HEK293 (cell line): ENCODE results near the gene OR2K2.

ENCODE experiments used
- CTCF ChIA-PET: fragments of 350-600 bp; formaldehyde crosslinking; extraction: SDS; loops from one replicate; lab custom pipeline; 2021; ENCODE audit warnings: antibody characterized with exemption; lab: Yijun Ruan, JAX
- POLR2A ChIA-PET: fragments of 300-600 bp; formaldehyde crosslinking; extraction: SDS; loops from one replicate; lab custom pipeline; 2020; ENCODE audit warnings: antibody characterized with exemption, inconsistent platforms; lab: Yijun Ruan, JAX
- H3K27ac ChIP-seq: fragments of 200-500 bp; sonication (Bioruptor generic); 2 replicates; pipeline ENCODE4 v1.5.1; 2014; ENCODE audit warnings: low read depth, low read length, control low read depth, inconsistent platforms; ENCODE audit errors: extremely low read depth
- H3K36me3 ChIP-seq, 2 experiments: fragments of 200-500 bp in 1 of 2; sonication (Bioruptor generic) in 1 of 2; 1 replicate in 1 of 2; 2 replicates in 1 of 2; pipeline ENCODE4 v1.5.1; 2014 to 2017; ENCODE audit warnings: inconsistent platforms in 2 of 2, low read length in 2 of 2; ENCODE audit not compliant: control insufficient read depth in 2 of 2, insufficient read depth in 1 of 2
- H3K4me1 ChIP-seq: fragments of 200-500 bp; sonication (Bioruptor generic); 2 replicates; pipeline ENCODE4 v1.5.1; 2014; ENCODE audit warnings: mild to moderate bottlenecking, low read length, inconsistent platforms; ENCODE audit not compliant: control insufficient read depth, insufficient read depth
- H3K4me3 ChIP-seq: 2 replicates; pipeline ENCODE4 v1.5.1; 2011; ENCODE audit warnings: low read depth, mild to moderate bottlenecking, control low read depth, low read length, moderate library complexity
- H3K9me3 ChIP-seq: fragments of 200-500 bp; sonication (Bioruptor generic); 2 replicates; pipeline ENCODE4 v1.5.1; 2014; ENCODE audit warnings: low read depth, low read length, inconsistent platforms; ENCODE audit not compliant: control insufficient read depth, insufficient read depth
- GLIS1 ChIP-seq: fragments of 450-650 bp; formaldehyde crosslinking; IDR thresholded peaks from 2 replicates; pipeline ENCODE4 v1.5.1; 2016; ENCODE audit warnings: missing biosample characterization, missing genetic modification characterization
- PRDM1 ChIP-seq: fragments of 450-650 bp; formaldehyde crosslinking; IDR thresholded peaks from 2 replicates; pipeline ENCODE4; 2016; ENCODE audit warnings: missing biosample characterization, missing genetic modification characterization
- REST ChIP-seq: fragments of 450-650 bp; formaldehyde crosslinking; IDR thresholded peaks from 2 replicates; pipeline ENCODE4 v1.5.1; 2016; ENCODE audit warnings: missing biosample characterization, missing genetic modification characterization
- WT1 ChIP-seq: fragments of 450-650 bp; formaldehyde crosslinking; IDR thresholded peaks from 2 replicates; pipeline ENCODE4 v1.5.1; 2016; ENCODE audit warnings: missing biosample characterization, missing genetic modification characterization
- YY1 ChIP-seq: fragments of 450-650 bp; formaldehyde crosslinking; IDR thresholded peaks from 2 replicates; pipeline ENCODE4 v1.5.1; 2018; ENCODE audit warnings: missing biosample characterization, missing genetic modification characterization
- ZBTB1 ChIP-seq: fragments of 450-650 bp; formaldehyde crosslinking; IDR thresholded peaks from 2 replicates; pipeline ENCODE4 v1.5.1; 2016; ENCODE audit warnings: missing biosample characterization, missing genetic modification characterization
- ZNF114 ChIP-seq: fragments of 450-650 bp; formaldehyde crosslinking; IDR thresholded peaks from 2 replicates; pipeline ENCODE4 v1.5.0; 2017; ENCODE audit warnings: missing biosample characterization, missing genetic modification characterization
- ZNF146 ChIP-seq: fragments of 450-650 bp; formaldehyde crosslinking; IDR thresholded peaks from 2 replicates; pipeline ENCODE4 v1.5.1; 2016; ENCODE audit warnings: missing biosample characterization, missing genetic modification characterization
- ZNF26 ChIP-seq: fragments of 450-650 bp; formaldehyde crosslinking; IDR thresholded peaks from 2 replicates; pipeline ENCODE4 v1.5.1; 2016; ENCODE audit warnings: missing biosample characterization, missing genetic modification characterization
- ZNF292 ChIP-seq: fragments of 450-650 bp; formaldehyde crosslinking; IDR thresholded peaks from 2 replicates; pipeline ENCODE4 v1.5.1; 2016; ENCODE audit warnings: low read depth, missing biosample characterization, missing genetic modification characterization, borderline replicate concordance
- ZNF335 ChIP-seq: fragments of 450-650 bp; formaldehyde crosslinking; conservative IDR thresholded peaks from 2 replicates; pipeline ENCODE4 v1.5.1; 2016; ENCODE audit warnings: missing biosample characterization, missing genetic modification characterization
- ZNF362 ChIP-seq: fragments of 450-650 bp; formaldehyde crosslinking; IDR thresholded peaks from 2 replicates; pipeline ENCODE4 v1.5.1; 2016; ENCODE audit warnings: missing biosample characterization, missing genetic modification characterization
- ZNF398 ChIP-seq: fragments of 450-650 bp; formaldehyde crosslinking; IDR thresholded peaks from 2 replicates; pipeline ENCODE4 v1.5.1; 2017; ENCODE audit warnings: missing biosample characterization, missing genetic modification characterization
- ZNF404 ChIP-seq: fragments of 450-650 bp; formaldehyde crosslinking; IDR thresholded peaks from 2 replicates; pipeline ENCODE4 v1.5.1; 2017; ENCODE audit warnings: missing biosample characterization, missing genetic modification characterization
- ZNF426 ChIP-seq: fragments of 450-650 bp; formaldehyde crosslinking; IDR thresholded peaks from 2 replicates; pipeline ENCODE4 v1.5.1; 2017; ENCODE audit warnings: missing biosample characterization, missing genetic modification characterization, mild to moderate bottlenecking, inconsistent platforms, moderate library complexity
- ZNF510 ChIP-seq: fragments of 450-650 bp; formaldehyde crosslinking; IDR thresholded peaks from 2 replicates; pipeline ENCODE4 v1.5.1; 2018; ENCODE audit warnings: mild to moderate bottlenecking, missing genetic modification characterization, missing biosample characterization; ENCODE audit not compliant: insufficient replicate concordance
- TF ChIP-seq, protein P1 (sequence below): fragments of 450-650 bp; formaldehyde crosslinking; IDR thresholded peaks from 2 replicates; pipeline ENCODE4 v1.5.1; 2016; ENCODE audit warnings: missing biosample characterization, missing genetic modification characterization, borderline replicate concordance
- TF ChIP-seq, protein P2 (sequence below): fragments of 450-650 bp; formaldehyde crosslinking; IDR thresholded peaks from 2 replicates; pipeline ENCODE4 v1.5.1; 2017; ENCODE audit warnings: missing biosample characterization, mild to moderate bottlenecking, missing genetic modification characterization, moderate library complexity

The OR2K2 gene

GRCh38 chr9:111297066-111297824 is 32.8 kb downstream of the OR2K2 start:
- POLR2A ChIA-PET: no interaction called here
- Histone ChIP-seq H3K9me3 (no peaks in the 10 kb centered on the region), H3K36me3 (no peaks in the 10 kb centered on the region), H3K4me3 (no peak overlapping the region), H3K4me1 (no peaks in the 10 kb centered on the region), H3K27ac (no peak overlapping the region)
- CTCF ChIA-PET: interaction anchor here (0.5 to 1.7 kb wide), 11 partner anchors 11 to 1410 kb away, joined by 3 to 8 read pairs (median 3); no protein-coding TSS in a partner anchor
- TF ChIP-seq ZNF398 (tag by site-specific recombination): no peak
- no peak for TF ChIP-seq REST (tag by site-specific recombination)
- TF ChIP-seq PRDM1 (tag by site-specific recombination): no peak
- no peak for TF ChIP-seq ZNF426 (tag by site-specific recombination)
- TF ChIP-seq ZNF362 (tag by site-specific recombination): no peak
- TF ChIP-seq GLIS1 (tag by site-specific recombination): no peak
- TF ChIP-seq ZNF114 (tag by site-specific recombination): no peak
- no peak for TF ChIP-seq WT1
- TF ChIP-seq ZNF292 (tag by site-specific recombination): no peak
- TF ChIP-seq ZNF335 (tag by site-specific recombination): no peak
- TF ChIP-seq YY1: no peak
- TF ChIP-seq ZBTB1 (tag by site-specific recombination): no peak
- no peak for TF ChIP-seq ZNF510 (tag by site-specific recombination)
- no peak for TF ChIP-seq ZNF146 (tag by site-specific recombination)
- TF ChIP-seq ZNF26 (tag by site-specific recombination): no peak
- TF ChIP-seq, protein P1, sequence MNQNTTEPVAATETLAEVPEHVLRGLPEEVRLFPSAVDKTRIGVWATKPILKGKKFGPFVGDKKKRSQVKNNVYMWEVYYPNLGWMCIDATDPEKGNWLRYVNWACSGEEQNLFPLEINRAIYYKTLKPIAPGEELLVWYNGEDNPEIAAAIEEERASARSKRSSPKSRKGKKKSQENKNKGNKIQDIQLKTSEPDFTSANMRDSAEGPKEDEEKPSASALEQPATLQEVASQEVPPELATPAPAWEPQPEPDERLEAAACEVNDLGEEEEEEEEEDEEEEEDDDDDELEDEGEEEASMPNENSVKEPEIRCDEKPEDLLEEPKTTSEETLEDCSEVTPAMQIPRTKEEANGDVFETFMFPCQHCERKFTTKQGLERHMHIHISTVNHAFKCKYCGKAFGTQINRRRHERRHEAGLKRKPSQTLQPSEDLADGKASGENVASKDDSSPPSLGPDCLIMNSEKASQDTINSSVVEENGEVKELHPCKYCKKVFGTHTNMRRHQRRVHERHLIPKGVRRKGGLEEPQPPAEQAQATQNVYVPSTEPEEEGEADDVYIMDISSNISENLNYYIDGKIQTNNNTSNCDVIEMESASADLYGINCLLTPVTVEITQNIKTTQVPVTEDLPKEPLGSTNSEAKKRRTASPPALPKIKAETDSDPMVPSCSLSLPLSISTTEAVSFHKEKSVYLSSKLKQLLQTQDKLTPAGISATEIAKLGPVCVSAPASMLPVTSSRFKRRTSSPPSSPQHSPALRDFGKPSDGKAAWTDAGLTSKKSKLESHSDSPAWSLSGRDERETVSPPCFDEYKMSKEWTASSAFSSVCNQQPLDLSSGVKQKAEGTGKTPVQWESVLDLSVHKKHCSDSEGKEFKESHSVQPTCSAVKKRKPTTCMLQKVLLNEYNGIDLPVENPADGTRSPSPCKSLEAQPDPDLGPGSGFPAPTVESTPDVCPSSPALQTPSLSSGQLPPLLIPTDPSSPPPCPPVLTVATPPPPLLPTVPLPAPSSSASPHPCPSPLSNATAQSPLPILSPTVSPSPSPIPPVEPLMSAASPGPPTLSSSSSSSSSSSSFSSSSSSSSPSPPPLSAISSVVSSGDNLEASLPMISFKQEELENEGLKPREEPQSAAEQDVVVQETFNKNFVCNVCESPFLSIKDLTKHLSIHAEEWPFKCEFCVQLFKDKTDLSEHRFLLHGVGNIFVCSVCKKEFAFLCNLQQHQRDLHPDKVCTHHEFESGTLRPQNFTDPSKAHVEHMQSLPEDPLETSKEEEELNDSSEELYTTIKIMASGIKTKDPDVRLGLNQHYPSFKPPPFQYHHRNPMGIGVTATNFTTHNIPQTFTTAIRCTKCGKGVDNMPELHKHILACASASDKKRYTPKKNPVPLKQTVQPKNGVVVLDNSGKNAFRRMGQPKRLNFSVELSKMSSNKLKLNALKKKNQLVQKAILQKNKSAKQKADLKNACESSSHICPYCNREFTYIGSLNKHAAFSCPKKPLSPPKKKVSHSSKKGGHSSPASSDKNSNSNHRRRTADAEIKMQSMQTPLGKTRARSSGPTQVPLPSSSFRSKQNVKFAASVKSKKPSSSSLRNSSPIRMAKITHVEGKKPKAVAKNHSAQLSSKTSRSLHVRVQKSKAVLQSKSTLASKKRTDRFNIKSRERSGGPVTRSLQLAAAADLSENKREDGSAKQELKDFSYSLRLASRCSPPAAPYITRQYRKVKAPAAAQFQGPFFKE (tag by site-specific recombination): no peak
- no peak for TF ChIP-seq ZNF404 (tag by site-specific recombination)
- TF ChIP-seq, protein P2, sequence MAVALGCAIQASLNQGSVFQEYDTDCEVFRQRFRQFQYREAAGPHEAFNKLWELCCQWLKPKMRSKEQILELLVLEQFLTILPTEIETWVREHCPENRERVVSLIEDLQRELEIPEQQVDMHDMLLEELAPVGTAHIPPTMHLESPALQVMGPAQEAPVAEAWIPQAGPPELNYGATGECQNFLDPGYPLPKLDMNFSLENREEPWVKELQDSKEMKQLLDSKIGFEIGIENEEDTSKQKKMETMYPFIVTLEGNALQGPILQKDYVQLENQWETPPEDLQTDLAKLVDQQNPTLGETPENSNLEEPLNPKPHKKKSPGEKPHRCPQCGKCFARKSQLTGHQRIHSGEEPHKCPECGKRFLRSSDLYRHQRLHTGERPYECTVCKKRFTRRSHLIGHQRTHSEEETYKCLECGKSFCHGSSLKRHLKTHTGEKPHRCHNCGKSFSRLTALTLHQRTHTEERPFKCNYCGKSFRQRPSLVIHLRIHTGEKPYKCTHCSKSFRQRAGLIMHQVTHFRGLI (tag by site-specific recombination): no peak
